GM19438 (cell line): Measurements from ENCODE around the gene LBHD1.
"Not testable (repeated sequence)": the region's sequence is repeated elsewhere in the genome, so short reads cannot be mapped to it uniquely, and the experiment has no call there.

Experiments
- ATAC-seq: cut with Tn5 transposase; IDR thresholded peaks from one replicate; pipeline ENCODE4 v1.9.1; 2021; ENCODE audit warnings: low read depth; ENCODE audit not compliant: unreplicated experiment

Gene LBHD1

GRCh38 chr11:62671608-62672389, at the start of gene LBHD1, which contains the start of gene UQCC3:
Gene LBHD1, minus strand, starts transcription at chr11:62672267. Its CDS starts 2,236 bp downstream, at chr11:62670031.
Gene UQCC3, plus strand, starts transcription at chr11:62671673. Its CDS starts 73 bp downstream, at chr11:62671746.
- ATAC-seq, result peak; percentile 45

DNA sequence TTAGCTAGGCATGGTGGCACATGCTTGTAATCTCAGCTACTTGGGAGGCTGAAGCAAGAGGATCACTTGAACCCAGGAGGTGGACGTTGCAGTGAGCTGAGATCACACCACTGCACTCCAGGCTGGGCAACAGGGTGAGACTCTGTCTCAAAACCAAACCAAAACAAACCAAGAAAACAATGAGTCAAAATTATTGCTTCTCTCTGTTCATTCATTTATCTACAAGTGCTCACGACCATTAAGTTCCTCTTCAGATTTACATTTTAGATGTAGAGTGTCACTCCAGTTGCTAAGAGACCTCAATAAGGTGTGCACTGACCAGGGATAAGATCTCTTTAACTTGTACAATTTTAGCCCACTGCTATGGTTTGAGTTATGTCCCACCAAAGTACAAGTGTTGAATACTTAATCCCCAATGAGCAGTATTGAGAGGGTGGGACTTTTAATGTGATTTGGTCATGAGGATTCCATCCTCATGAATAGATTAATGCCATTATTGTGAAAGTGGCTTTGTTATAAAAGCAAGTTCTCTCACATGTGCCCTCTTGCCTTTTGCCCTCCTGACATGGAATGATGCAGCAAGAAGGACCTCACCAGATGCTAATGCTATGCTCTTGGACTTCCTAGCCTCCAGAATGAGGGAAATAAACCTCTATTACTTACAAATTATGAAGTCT, 47.4 kb upstream of the LBHD1 start:
- ATAC-seq, result no peak

GRCh38 chr11:62716816-62717215, 44.7 kb upstream of the LBHD1 start:
- no peak for ATAC-seq

DNA sequence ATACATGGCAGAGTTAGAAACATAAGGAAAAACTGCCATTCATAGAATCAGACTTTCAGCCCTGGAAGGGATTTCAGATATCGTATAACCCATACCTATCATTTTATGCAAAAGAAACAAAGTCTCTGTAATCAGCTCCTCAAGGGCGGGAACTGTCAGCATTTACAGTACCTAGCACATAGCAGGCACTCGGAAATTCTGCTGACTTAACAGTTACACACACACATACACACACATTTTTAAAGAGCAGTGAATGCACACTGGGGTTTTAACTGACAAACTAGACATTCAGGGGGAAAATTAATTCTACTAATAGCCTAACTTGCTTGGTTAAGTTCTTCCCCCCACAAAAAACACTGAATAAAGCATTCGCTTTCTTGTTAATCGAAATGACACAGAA, 44.1 kb upstream of the LBHD1 start:
- no peak for ATAC-seq

DNA sequence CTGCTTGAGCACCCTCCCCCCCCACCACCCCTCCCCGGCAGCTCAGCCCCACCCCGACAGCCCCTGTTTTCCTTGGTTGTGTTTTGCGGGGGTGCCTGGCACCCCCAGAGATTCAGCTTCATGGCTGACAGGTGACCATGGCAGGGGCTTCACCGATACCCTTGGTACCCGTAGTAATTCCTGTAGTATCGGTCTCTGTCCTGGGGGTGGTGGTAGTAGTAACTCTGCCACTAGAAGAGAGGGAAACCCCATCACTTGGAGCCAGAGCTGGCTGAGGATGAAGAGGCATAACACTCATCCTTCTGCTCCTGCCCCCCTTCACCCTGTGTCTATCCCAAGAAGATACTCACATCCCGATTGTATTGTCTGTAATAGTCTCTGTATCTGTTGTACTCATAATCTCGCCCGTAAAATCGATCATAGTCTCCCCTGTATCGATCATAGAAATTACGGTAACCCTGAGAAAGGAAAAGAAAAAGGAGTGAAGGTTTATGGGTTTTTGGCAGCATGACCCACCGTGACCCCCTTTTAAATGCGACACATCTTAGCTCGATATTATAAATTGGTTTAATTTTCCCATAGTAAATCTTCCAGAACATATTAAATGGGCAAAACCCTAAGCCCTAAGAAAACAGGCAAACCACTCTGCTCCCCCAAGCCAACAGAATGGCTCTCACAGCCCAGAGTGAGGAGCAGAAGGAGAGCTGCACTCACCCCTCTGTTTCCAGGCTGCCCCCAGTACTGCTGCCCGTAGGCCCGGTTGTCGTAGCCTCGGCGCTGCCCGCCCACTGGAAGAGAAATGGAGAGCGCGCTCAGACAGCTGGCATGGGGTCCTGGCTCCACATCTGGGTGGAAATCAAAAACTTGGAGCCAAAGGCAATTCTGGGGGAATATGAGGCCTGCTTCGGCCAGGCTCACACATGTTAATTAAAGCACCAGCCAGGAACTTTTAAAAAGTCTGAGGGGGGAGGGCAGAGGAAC, 43.4 kb upstream of the LBHD1 start:
- no peak for ATAC-seq

DNA sequence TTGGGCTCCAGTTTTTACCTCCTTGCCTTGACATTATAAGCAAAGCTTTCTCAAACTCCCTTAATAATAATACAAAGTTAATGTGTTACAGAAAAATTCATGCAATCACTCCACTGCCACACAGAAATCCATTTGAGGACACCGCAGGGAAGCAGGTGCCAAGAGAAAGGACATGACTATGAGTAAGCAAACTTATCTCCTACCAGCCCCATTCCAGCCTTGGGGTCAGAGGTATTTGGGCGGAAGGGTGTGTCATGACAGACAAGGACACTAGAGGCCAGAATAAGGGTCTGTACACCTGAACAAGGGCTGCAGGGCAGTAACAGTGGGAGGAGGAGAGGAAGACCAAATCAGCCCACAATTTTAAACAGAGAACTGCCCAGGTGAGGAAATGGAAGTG, 41.3 kb upstream of the LBHD1 start:
- ATAC-seq, result no peak

DNA sequence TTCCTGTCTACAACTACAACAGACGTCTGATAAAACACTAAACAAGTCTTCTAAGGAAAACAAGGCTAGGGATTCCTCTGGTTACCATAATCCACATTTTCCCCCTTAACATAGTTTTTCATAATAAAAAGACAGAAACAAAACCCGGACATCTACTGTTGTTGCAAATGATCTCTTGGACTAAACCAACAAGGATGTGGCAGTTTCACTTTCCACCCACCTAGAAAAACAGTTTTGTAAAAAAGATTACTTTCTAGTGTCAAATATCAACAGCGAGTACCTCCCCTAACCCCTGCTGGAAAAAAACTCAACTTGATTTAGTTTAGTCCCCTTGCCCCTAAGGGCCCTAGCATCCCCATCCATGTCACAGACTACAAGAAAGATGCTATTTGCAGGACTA, 40.8 kb upstream of the LBHD1 start:
- no peak for ATAC-seq

DNA sequence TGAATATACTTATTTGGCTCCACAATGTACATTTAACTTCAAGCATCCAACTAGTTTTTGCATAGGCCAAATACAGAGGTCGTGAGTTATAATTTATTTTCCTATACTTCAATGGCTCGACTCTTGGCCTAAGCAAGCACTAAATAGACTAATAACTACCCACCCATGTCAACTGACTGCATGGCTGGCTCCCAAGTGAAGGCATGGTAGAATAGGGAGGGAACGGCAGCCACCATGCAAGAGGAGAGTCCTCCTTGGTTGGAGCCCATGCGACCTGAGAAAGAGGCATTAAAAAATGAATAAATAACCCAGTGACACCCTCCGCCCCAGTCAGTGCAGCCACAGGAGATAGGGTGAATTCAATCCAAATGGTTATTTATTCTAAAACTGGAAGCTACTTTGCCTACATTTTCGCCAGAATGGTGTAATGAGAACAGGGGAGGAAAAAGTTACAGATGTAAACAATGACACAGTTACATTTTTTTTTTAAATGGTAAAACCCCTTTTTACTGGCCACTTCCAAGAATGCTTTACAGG, 40.3 kb upstream of the LBHD1 start:
- no peak for ATAC-seq

DNA sequence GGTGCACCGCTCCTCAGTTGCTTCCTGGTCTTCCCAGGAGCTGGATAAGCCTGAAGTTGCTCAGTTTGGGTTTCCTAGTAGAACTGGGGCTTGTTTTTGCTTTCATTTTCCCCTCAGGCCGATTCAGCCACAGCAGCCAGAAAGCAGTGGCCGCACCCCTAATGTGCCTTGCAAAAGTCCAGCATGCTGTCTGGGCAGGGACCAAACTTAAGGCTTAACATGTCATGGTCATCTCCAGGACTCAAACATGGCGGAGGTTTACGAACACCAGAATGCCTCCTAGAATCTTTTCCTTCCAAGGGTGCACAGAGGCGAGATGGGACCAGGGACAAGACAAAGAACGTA, 37.9 kb upstream of the LBHD1 start:
- ATAC-seq, result no peak

DNA sequence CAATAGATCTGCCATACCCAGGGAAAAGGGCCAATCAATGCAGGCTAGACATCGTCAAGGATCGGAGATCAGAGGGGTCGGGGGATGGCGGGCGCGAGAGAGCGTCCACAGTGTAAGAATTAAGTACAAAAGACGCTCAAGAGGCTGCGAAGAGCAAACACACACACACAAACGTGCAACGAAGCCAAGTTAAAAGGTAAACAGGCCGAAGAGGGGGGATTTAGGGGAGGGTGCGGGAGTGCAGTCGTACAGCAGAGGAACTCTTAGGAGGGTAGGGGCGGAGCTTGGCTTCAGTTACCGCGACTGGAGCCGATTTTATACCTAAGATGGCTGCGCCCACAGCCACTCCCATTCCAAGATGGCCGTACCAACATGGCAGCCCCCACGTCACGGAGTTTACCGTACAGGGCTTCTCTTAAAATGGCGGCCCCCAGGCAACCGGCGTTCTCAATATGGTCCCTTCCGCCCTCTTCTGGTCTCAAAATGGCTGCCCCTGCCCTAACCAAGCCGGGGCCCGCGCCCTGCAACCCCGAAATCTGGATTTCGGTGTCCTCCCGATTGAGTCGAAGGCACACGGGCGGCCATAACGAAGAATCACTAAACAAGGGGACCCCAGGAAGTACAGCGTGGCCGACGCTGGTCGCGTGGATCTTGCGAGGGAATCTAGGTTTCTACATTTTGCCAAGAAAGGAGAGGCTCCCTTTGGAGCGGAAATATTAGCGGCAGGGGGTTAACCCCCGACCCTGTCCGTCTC, 37.4 kb upstream of the LBHD1 start:
- peak; percentile 56 for ATAC-seq

GRCh38 chr11:62708793-62709192, 36.7 kb upstream of the LBHD1 start:
- ATAC-seq, result no peak

DNA sequence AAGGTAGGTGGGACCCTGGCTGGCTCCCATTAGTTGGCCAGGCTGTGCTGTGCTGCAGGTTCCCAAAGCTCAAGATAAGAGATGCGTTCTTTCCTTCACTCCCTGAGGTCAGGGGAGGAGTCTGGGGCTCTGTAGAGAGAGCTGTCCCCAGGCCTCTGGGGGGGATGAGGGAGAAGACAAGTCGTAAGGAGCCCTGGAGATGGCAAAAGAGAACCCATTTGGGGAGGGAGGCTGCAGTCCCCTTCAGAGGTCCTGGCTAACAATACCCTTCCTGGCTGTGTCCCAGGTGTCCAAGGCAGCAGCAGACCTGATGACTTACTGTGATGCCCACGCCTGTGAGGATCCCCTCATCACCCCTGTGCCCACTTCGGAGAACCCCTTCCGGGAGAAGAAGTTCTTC, 36.3 kb upstream of the LBHD1 start:
- no peak for ATAC-seq

DNA sequence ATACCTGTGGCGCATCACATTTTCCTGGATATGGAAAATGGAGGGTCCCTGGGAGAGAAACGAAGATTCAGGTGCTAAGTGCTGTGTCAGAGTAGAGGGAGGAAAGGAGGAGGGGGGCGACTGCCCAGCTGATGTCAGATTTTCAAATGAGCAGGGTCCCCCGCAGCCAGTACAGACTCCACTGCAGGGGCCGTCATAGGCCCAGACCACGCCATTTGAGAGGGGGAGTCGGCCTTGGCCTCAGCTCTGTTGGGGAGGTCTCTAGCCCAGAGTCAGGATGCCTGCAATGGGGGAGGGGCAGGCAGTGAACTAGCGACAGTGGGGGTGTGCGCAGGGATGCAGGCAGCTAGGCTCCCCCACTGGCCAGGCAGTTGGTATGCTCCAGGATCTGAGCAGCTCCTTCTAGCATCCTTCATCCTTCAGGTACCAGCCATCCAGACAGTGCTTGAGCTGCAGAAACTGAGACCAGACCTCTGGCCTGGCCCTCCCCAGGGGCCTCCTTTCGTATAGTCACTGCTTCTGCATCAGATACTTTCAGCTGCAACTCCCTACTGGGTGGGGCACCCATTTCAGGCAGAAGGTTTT, 35.3 kb upstream of the LBHD1 start, which contains the start of the genes BSCL2 and GNG3:
Gene BSCL2 (minus strand): TSS at position 148 of the 585 bp plus-strand sequence. CDS start 229 bp downstream, outside the sequence.
Gene GNG3 (plus strand): TSS at position 400 of the 585 bp plus-strand sequence. CDS start 620 bp downstream, outside the sequence.
- ATAC-seq, result no peak

DNA sequence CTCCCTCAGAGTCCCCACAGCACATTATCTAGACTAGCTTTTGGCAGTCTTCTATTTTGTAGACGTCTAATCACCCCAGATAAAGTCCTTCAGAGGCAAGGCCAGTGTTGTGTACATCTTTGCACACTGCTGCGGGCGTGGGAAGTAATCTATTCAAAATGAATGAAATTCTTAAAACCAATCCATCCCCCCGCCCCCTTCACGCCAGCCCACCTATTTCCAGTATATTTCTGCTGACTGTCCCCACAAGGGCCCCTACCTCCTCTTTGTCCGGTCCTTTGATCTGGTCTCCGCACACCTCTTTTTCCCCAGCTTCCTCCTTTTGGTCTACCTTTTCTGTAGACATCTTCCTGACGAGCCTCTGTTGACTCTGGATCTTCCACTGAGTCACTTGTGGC, 34.8 kb upstream of the LBHD1 start:
- no peak for ATAC-seq

GRCh38 chr11:62705880-62706849, 34.1 kb upstream of the LBHD1 start:
- peak; percentile 50 for ATAC-seq

- ATAC-seq, result no peak
These were observed 33.3 kb upstream of the LBHD1 start for GRCh38 chr11:62705413-62705812.

DNA sequence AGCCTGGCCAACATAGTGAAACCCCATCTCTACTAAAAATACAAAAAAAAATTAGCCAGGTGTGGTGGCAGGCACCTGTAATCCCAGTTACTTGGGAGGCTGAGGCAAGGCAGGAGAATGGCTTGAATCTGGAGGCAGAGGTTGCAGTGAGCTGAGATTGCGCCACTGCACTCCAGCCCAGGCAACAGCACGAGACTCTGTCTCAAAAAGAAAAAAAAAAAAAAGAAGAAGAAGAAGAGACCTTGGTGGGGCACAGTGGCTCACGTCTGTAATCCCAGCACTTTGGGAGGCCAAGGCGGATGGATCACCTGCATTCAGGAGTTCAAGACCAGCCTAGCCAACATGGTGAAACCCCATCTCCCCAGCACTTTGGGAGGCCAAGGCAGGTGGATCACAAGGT, 31.9 kb upstream of the LBHD1 start:
- not testable (repeated sequence) for ATAC-seq

DNA sequence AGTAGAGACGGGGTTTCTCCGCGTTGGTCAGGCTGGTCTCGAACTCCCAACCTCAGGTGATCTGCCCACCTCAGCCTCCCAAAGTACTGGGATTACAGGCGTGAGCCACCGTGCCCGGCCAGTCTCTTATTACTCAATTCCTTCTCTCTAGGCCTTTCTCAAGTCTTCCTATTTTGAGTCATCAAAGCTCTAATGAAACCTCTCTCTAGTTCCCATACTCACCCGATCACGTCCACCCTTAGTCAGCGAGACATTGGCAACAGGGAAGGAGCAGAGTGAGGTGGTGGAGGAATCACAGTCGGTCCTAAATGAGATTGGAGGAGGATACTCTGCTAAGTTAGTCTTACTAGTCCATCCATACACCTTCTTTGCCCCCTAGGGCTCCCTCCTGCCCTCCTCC, 30.2 kb upstream of the LBHD1 start:
- ATAC-seq, result no peak
